Lower leg skin (tissue), 4 donors: ENCODE measurements around the gene ADM. TPM values are rescaled to one million over a fixed set of nuclear protein-coding genes. Genes with fewer than 3 reads are reported as not detected.

ENCODE experiments used
- DNase-seq, 2 donors: peaks; one replicate each; pipeline ENCODE4 v3.0.0-alpha.2; 2019; ENCODE audit warnings: low spot score in 2 of 2
- H3K4me3 ChIP-seq: fragments of 200-600 bp; sonication (generic); 2 replicates; pipeline ENCODE4 v1.5.1; 2017; ENCODE audit warnings: mild to moderate bottlenecking, low read depth; ENCODE audit not compliant: poor library complexity, severe bottlenecking
- CTCF ChIP-seq, 3 donors: fragments of 450-650 bp; IDR thresholded peaks; one replicate each; pipeline ENCODE4 v1.5.1; 2016; ENCODE audit warnings: antibody characterized with exemption in 3 of 3, mild to moderate bottlenecking in 3 of 3, moderate library complexity in 2 of 3
- POLR2A ChIP-seq, 2 donors: fragments of 450-650 bp; IDR thresholded peaks; one replicate each; pipeline ENCODE4 v1.6.1; 2016 to 2017; ENCODE audit warnings: antibody characterized with exemption in 2 of 2, mild to moderate bottlenecking in 1 of 2, moderate library complexity in 1 of 2
- WGBS, 2 donors: methylation state at CpG; one replicate each; pipeline ENCODE4 v1.1.5; 2018; 5-methylcytosine and 5-hydroxymethylcytosine counted together
- intact Hi-C: fragments of 100-400 bp; cut with DNase I; formaldehyde crosslinking; loops from one replicate; pipeline ENCODE4 v1.15.0; 2023; ENCODE audit warnings: low total_unique reads
- total RNA-seq, 4 donors: library from RNA; depleted of rRNA; stranded (reverse); fragments of >200 nt; gene quantifications; one replicate each; pipeline ENCODE4 v1.1.0, GENCODE V29; 2016

The ADM gene
- total RNA-seq, 4 donors from 2014 or later, result 117 to 406 (median 299) TPM

- TF ChIP-seq CTCF (IDR thresholded peaks at IDR 0.05) (no peak), POLR2A (IDR thresholded peaks at IDR 0.05) (no peak)
- H3K4me3 ChIP-seq, result no peak overlapping the region
- DNase-seq, result no peak
- intact Hi-C loops, result no loop called here
Observed at GRCh38 chr11:10350334-10350733, 45.5 kb downstream of the ADM start.

GRCh38 chr11:10351435-10351764 is 46.5 kb downstream of the ADM start:
- H3K4me3 ChIP-seq, result no peak overlapping the region
- TF ChIP-seq CTCF (IDR thresholded peaks at IDR 0.05) (no peak), POLR2A (IDR thresholded peaks at IDR 0.05) (no peak)
- WGBS, 2 donors, result 20 to 46% methylated on average over 5 of the region's 5 CpGs
- intact Hi-C loops, result no loop called here
- no peak for DNase-seq

GRCh38 chr11:10351765-10352641 is 47.1 kb downstream of the ADM start:
- no peak overlapping the region for H3K4me3 ChIP-seq
- intact Hi-C loops, result no loop called here
- peak in 1 of 2 donors; percentile 72 for DNase-seq
- TF ChIP-seq POLR2A (IDR thresholded peaks at IDR 0.05) (no peak), CTCF (IDR thresholded peaks at IDR 0.05) (no peak)
- WGBS, 2 donors, result 75 to 78% methylated on average over 20 of the region's 20 CpGs

- intact Hi-C loops, result no loop called here
- no peak for DNase-seq
- no peak overlapping the region for H3K4me3 ChIP-seq
- WGBS, 2 donors, result 87 to 94% methylated on average over 5 of the region's 5 CpGs
- TF ChIP-seq CTCF (IDR thresholded peaks at IDR 0.05) (no peak), POLR2A (IDR thresholded peaks at IDR 0.05) (no peak)
Observed at GRCh38 chr11:10352921-10353550, 48.2 kb downstream of the ADM start.

- 82 to 93% methylated on average over 1 of the region's 1 CpG for WGBS, 2 donors
Observed at GRCh38 chr11:10354389-10354788, 49.5 kb downstream of the ADM start.

More at GRCh38 chr11:10354389-10354788, 49.5 kb downstream of the ADM start:
- intact Hi-C loops, result no loop called here
- DNase-seq, result no peak
- TF ChIP-seq POLR2A (IDR thresholded peaks at IDR 0.05) (no peak), CTCF (IDR thresholded peaks at IDR 0.05) (no peak)
- no peak overlapping the region for H3K4me3 ChIP-seq
